ENCODE measurements around the gene ZCCHC4.

DNA sequence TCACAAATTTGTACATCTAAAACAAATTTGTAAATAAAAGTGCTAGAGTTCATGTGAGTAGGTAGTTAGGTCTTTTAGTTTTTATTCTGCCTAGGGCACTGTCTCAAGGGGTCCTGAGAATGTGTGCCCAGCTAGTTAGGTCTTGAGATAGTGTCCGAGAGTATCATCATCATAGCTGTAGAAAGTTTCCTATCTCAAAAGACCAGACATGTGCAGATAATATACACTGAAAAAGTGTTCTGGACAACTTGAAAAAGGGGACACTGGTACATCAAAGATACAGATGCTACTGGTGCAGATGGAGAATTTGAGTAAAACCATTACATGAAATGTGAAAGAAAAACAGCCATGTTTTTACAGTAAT is 1.8 kb upstream of the ZCCHC4 start:
- TF ChIP-seq, protein P1, sequence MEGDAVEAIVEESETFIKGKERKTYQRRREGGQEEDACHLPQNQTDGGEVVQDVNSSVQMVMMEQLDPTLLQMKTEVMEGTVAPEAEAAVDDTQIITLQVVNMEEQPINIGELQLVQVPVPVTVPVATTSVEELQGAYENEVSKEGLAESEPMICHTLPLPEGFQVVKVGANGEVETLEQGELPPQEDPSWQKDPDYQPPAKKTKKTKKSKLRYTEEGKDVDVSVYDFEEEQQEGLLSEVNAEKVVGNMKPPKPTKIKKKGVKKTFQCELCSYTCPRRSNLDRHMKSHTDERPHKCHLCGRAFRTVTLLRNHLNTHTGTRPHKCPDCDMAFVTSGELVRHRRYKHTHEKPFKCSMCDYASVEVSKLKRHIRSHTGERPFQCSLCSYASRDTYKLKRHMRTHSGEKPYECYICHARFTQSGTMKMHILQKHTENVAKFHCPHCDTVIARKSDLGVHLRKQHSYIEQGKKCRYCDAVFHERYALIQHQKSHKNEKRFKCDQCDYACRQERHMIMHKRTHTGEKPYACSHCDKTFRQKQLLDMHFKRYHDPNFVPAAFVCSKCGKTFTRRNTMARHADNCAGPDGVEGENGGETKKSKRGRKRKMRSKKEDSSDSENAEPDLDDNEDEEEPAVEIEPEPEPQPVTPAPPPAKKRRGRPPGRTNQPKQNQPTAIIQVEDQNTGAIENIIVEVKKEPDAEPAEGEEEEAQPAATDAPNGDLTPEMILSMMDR (IDR thresholded peaks at IDR 0.05) = no peak
- TF ChIP-seq POLR2A (IDR thresholded peaks at IDR 0.05) = no peak

Measured in stomach (tissue), 4 donors.